K562 (cell line): Measurements from ENCODE around the gene NTPCR. TPM values are rescaled to one million over a fixed set of nuclear protein-coding genes. Genes with fewer than 3 reads are reported as not detected.

ENCODE experiments used
- ATAC-seq: fragments of 200-7000 bp; cut with Tn5 transposase; 3 replicates; pipeline ENCODE4 v1.9.1; 2020; ENCODE audit warnings: moderate library complexity
- BruUV-seq: library from RNA; stranded (reverse); fragments of 400-500 nt; replicated peaks from 2 replicates; lab custom pipeline; 2021; lab: Mats Ljungman, UMichigan
- CTCF ChIA-PET: fragments of 300-600 bp; formaldehyde crosslinking; extraction: SDS; loops from one replicate; lab custom pipeline; 2021; ENCODE audit warnings: low intra/inter-chr PET ratio; lab: Yijun Ruan, JAX
- POLR2A ChIA-PET: fragments of 300-600, 350-650 bp; sonication (Branson Sonifier 250); formaldehyde crosslinking; extraction: SDS; loops from one replicate; lab custom pipeline; 2021; ENCODE audit warnings: antibody characterized with exemption, inconsistent platforms; lab: Yijun Ruan, JAX
- DNase-seq, 4 experiments: peaks; one replicate each; pipeline versions ENCODE4 v3.0.0 to v3.0.0-alpha.2; 2011 to 2018; ENCODE audit warnings: low spot score in 3 of 4, mixed read lengths in 3 of 4; ENCODE audit errors: extremely low read depth in 1 of 4
- FAIRE-seq: peaks from 2 replicates; lab custom pipeline; 2011; peaks lifted over from hg19 to GRCh38; lab: Jason Lieb, UNC
- H2AFZ ChIP-seq: 2 replicates; pipeline ENCODE4 v1.6.0; 2011; ENCODE audit warnings: low read depth, low read length, control low read depth, inconsistent platforms
- H3K27ac ChIP-seq: fragments of 200-600 bp; 3 replicates; pipeline ENCODE4 v1.8.0; 2011; ENCODE audit warnings: low read depth, mild to moderate bottlenecking, control low read depth, inconsistent platforms, low read length, moderate library complexity, mixed read lengths; ENCODE audit errors: extremely low read depth
- H3K27me3 ChIP-seq, 2 experiments: fragments of 300-600 bp in 1 of 2; 2 replicates in 1 of 2; 3 replicates in 1 of 2; pipeline versions ENCODE4 v1.6.0 to v1.8.0; 2011; ENCODE audit warnings: inconsistent platforms in 2 of 2, low read length in 2 of 2, mild to moderate bottlenecking in 1 of 2, mixed read lengths in 1 of 2, moderate library complexity in 1 of 2; ENCODE audit not compliant: control insufficient read depth in 2 of 2, insufficient read depth in 2 of 2
- H3K36me3 ChIP-seq: fragments of 300-600 bp; 3 replicates; pipeline ENCODE4 v1.8.0; 2011; ENCODE audit warnings: mild to moderate bottlenecking, low read length, inconsistent platforms; ENCODE audit not compliant: control insufficient read depth, insufficient read depth
- H3K4me1 ChIP-seq, 2 experiments: fragments of 200-600 bp in 1 of 2; replicated peaks in 1 of 2; 2 replicates in 1 of 2; 3 replicates in 1 of 2; pipeline versions ENCODE4 v1.5.1 to v1.8.0; 2011; ENCODE audit warnings: inconsistent platforms in 2 of 2, low read length in 2 of 2, mild to moderate bottlenecking in 1 of 2, mixed read lengths in 1 of 2, moderate library complexity in 1 of 2; ENCODE audit not compliant: control insufficient read depth in 2 of 2, insufficient read depth in 2 of 2
- H3K4me2 ChIP-seq: 2 replicates; pipeline ENCODE4 v1.6.1; 2011; ENCODE audit warnings: low read length, control low read depth, inconsistent platforms, mixed read lengths; ENCODE audit not compliant: insufficient read depth
- H3K4me3 ChIP-seq: fragments of 200-600 bp; sonication (generic), shearing (Covaris generic); 2 replicates; pipeline ENCODE4 v1.5.1; 2016; ENCODE audit warnings: control low read depth, inconsistent platforms
- H3K79me2 ChIP-seq: fragments of 200-600 bp; 3 replicates; pipeline ENCODE4 v1.8.0; 2011; ENCODE audit warnings: low read length, inconsistent platforms; ENCODE audit not compliant: control insufficient read depth, insufficient read depth
- H3K9ac ChIP-seq, 2 experiments: 2 replicates each; pipeline versions ENCODE4 v1.6.0 to v1.6.1; 2011; ENCODE audit warnings: low read depth in 2 of 2, low read length in 2 of 2, control low read depth in 1 of 2, inconsistent platforms in 1 of 2, mild to moderate bottlenecking in 1 of 2, mixed read lengths in 1 of 2; ENCODE audit not compliant: insufficient read depth in 1 of 2
- H3K9me1 ChIP-seq: one replicate; pipeline ENCODE4 v1.6.0; 2011; ENCODE audit warnings: inconsistent platforms, mild to moderate bottlenecking, low read length, moderate library complexity; ENCODE audit not compliant: control insufficient read depth, insufficient read depth
- H3K9me3 ChIP-seq: replicated peaks from 2 replicates; pipeline ENCODE4 v1.5.1; 2011; ENCODE audit warnings: low read depth, low read length, inconsistent platforms; ENCODE audit not compliant: control insufficient read depth, insufficient read depth
- H4K20me1 ChIP-seq: replicated peaks from 2 replicates; pipeline ENCODE4 v1.6.1; 2011; ENCODE audit warnings: low read length, inconsistent platforms, mixed read lengths; ENCODE audit not compliant: control insufficient read depth, insufficient read depth
- ARID2 ChIP-seq: fragments of 450-650 bp; IDR thresholded peaks from 2 replicates; pipeline ENCODE4 v1.6.1; 2017; ENCODE audit warnings: antibody characterized with exemption, mild to moderate bottlenecking
- ATF3 ChIP-seq, 2 experiments: fragments of 450-650 bp in 1 of 2; sonication (generic) in 1 of 2; formaldehyde crosslinking in 1 of 2; IDR thresholded peaks in 1 of 2; conservative IDR thresholded peaks in 1 of 2; 2 replicates each; pipeline versions ENCODE4 v1.6.1 to v1.8.1; 2016 to 2023; ENCODE audit warnings: mild to moderate bottlenecking in 2 of 2, moderate library complexity in 2 of 2, inconsistent platforms in 1 of 2, missing genetic modification reagents in 1 of 2
- E4F1 ChIP-seq: fragments of 250-450 bp; sonication (Bioruptor Pico); IDR thresholded peaks from 2 replicates; pipeline ENCODE4 v1.5.0; 2021; ENCODE audit warnings: mild to moderate bottlenecking, borderline replicate concordance
- ERF ChIP-seq: fragments of 450-650 bp; formaldehyde crosslinking; IDR thresholded peaks from 2 replicates; pipeline ENCODE4 v1.4.0; 2020; ENCODE audit warnings: mild to moderate bottlenecking, mixed read lengths
- EWSR1 ChIP-seq: fragments of 450-650 bp; IDR thresholded peaks from 2 replicates; pipeline ENCODE4 v1.6.1; 2018; ENCODE audit warnings: borderline replicate concordance, mild to moderate bottlenecking, low read depth, moderate library complexity; ENCODE audit not compliant: partially characterized antibody
- FOXA1 ChIP-seq: fragments of 450-650 bp; IDR thresholded peaks from 2 replicates; pipeline ENCODE4 v1.6.1; 2016; ENCODE audit warnings: mild to moderate bottlenecking, borderline replicate concordance
- NFE2L1 ChIP-seq: fragments of 450-650 bp; IDR thresholded peaks from 2 replicates; pipeline ENCODE4 v1.6.1; 2016; ENCODE audit warnings: missing genetic modification characterization, low read depth, mild to moderate bottlenecking, missing compliant biosample characterization, moderate library complexity, borderline replicate concordance
- RBM34 ChIP-seq: fragments of 200-400 bp; formaldehyde crosslinking; IDR thresholded peaks from 2 replicates; pipeline ENCODE4 v1.6.1; 2018; ENCODE audit warnings: low read length, borderline replicate concordance; ENCODE audit not compliant: insufficient read depth
- RNF219 ChIP-seq: fragments of 250-450 bp; sonication (Bioruptor Pico); IDR thresholded peaks from 2 replicates; pipeline ENCODE4 v1.5.0; 2022; ENCODE audit warnings: mild to moderate bottlenecking
- TEAD2 ChIP-seq: fragments of 450-650 bp; IDR thresholded peaks from 2 replicates; pipeline ENCODE4 v1.6.1; 2016; ENCODE audit warnings: missing genetic modification characterization, control low read depth, missing compliant biosample characterization
- ZBTB34 ChIP-seq: fragments of 250-450 bp; sonication (Bioruptor Pico); IDR thresholded peaks from 2 replicates; pipeline ENCODE4 v1.8.0; 2021; ENCODE audit warnings: mild to moderate bottlenecking, moderate library complexity
- WGBS: fragments of 100-300 bp; shearing (Covaris generic); methylation state at CpG from one replicate; pipeline ENCODE4 v1.1.6; 2016; ENCODE audit warnings: low coverage, mixed read lengths; ENCODE audit not compliant: insufficient coverage; ENCODE audit errors: missing lambda C conversion rate; 5-methylcytosine and 5-hydroxymethylcytosine counted together
- in situ Hi-C: fragments of 300-500 bp; cut with MboI; formaldehyde crosslinking; loops from 4 replicates; pipeline ENCODE4 v1.15.0; 2018; ENCODE audit warnings: inconsistent platforms, mixed read lengths
- intact Hi-C: fragments of 100-400 bp; cut with micrococcal nuclease; formaldehyde crosslinking; loops from 2 replicates; pipeline ENCODE4 v1.14.2; 2022
- polyA plus RNA-seq, 8 experiments: library from polyadenylated mRNA; depleted of rRNA in 4 of 8; stranded (reverse) in 5 of 8; unstranded in 3 of 8; fragments of >200 nt; fragmentation: Nextera tagmentation in 2 of 8; fragmentation: Illumina TruSeq in 1 of 8; extraction: Ambion mirVana in 2 of 8; extraction: Trizol in 1 of 8; gene quantifications; 2 replicates each; pipeline versions ENCODE4 v1.2.1 to v1.2.3, GENCODE V29; 2011 to 2014; ENCODE audit warnings: inconsistent platforms in 1 of 8, missing spikeins in 1 of 8
- total RNA-seq, 7 experiments: library from RNA; depleted of rRNA in 6 of 7; stranded (reverse); fragments of >200 nt in 6 of 7; fragmentation: Illumina TruSeq in 2 of 7; extraction: Trizol in 2 of 7; gene quantifications; 2 replicates each; pipeline versions ENCODE4 v1.2.1 to v1.2.3, GENCODE V29; 2011 to 2021; ENCODE audit warnings: low replicate concordance in 1 of 7

The NTPCR gene
- total and polyA plus RNA-seq, 9 of the 15 experiments (the other 6 are each of a cell fraction or from before 2014, with no cell fraction given), result 19.3 to 105 (median 48.8) TPM

GRCh38 chr1:232965912-232966217 is 15.5 kb downstream of the NTPCR start (continued):
- no peak for TF ChIP-seq ERF
- TF ChIP-seq E4F1 (CRISPR knock-in tag), result no peak
- TF ChIP-seq NFE2L1, result no peak
- no peak for TF ChIP-seq ATF3 (IDR thresholded peaks at IDR 0.05)
- no peak for TF ChIP-seq ATF3 (CRISPR knock-in tag; conservative IDR thresholded peaks at IDR 0.05)
- TF ChIP-seq RBM34, result no peak

GRCh38 chr1:232966663-232967062 is 16.3 kb downstream of the NTPCR start:
- peaks cover 38% of the 10 kb centered on the region; the same call in 2 of the 3 replicates for H3K36me3 ChIP-seq
- H3K9me3 ChIP-seq, result no peaks in the 10 kb centered on the region
- no peaks in the 10 kb centered on the region for H3K27me3 ChIP-seq
- no peak overlapping the region for H3K4me2 ChIP-seq
- intact Hi-C loops (no loop called here), in situ Hi-C loops (no loop called here)
- H4K20me1 ChIP-seq, result no peaks in the 10 kb centered on the region
- ATAC-seq (peak; percentile 74), FAIRE-seq (no peak), DNase-seq (no peak)
- no peaks in the 10 kb centered on the region for H3K9me1 ChIP-seq
- H3K27ac ChIP-seq, result no peak overlapping the region
- ChIA-PET CTCF (no interaction called here), POLR2A (interaction anchor here (1.1 to 1.8 kb wide), 2 partner anchors 11 to 14 kb away, joined by 3 to 7 read pairs; no protein-coding TSS in a partner anchor)
- H3K79me2 ChIP-seq, result no peaks in the 10 kb centered on the region
- no peak overlapping the region for H3K9ac ChIP-seq
- 62% methylated on average over 4 of the region's 4 CpGs for WGBS
- no TSS peak for BruUV-seq
- no peak overlapping the region for H3K4me3 ChIP-seq
- H2AFZ ChIP-seq, result no peak overlapping the region
- no peaks in the 10 kb centered on the region; a peak in 1 of 5 replicates for H3K4me1 ChIP-seq
- TF ChIP-seq RNF219, result no peak
- TF ChIP-seq FOXA1, result no peak
- TF ChIP-seq EWSR1, result no peak
- no peak for TF ChIP-seq TEAD2
- no peak for TF ChIP-seq ARID2
- TF ChIP-seq ZBTB34 (CRISPR knock-in tag), result no peak
